Measurements from ENCODE around the gene SLC30A7.

SLC30A7 gene

DNA sequence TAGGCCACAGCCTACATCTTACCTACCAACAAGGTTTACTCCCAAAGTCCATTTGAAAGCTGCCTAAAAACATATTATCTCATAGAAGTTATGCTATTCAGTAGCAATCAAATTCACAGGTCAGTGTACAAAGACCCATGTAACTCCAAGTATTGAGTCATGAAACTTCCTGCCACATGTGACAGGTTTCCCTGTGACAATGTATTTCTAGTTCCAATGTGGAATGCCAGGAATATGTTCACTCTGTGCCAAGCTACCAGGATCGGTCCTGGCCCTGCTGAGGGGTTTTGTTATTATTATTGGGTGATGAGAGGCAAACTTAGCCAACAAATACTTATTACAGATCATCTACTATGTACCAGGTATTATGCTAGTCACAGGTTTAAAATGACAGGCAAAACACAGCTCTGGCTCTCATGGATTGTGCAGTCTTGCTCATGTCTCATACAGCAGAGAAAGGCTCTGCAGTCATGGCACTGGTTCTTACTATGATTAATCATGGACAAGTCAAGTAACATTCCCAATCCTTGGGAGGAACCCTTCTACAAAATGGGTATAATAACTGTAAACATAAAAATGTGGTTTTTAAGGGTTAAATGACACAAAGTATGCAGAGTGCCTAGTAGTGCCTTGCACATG lies 107.2 kb downstream of the SLC30A7 start:
- peaks cover 18% of the 10 kb centered on the region for H3K4me1 ChIP-seq (ENCODE audit: low read depth, poor library complexity, severe bottlenecking)
- no peak overlapping the region for H3K9ac ChIP-seq
- no peak overlapping the region for H3K4me2 ChIP-seq
- no peaks in the 10 kb centered on the region for H4K20me1 ChIP-seq (ENCODE audit: insufficient read depth)
- H3K27ac ChIP-seq, result no peak overlapping the region
- no peaks in the 10 kb centered on the region for H3K27me3 ChIP-seq (ENCODE audit: insufficient read depth, low read depth)
- H3K36me3 ChIP-seq (ENCODE audit: insufficient read depth), result no peaks in the 10 kb centered on the region
- no peak overlapping the region for H3K4me3 ChIP-seq (IDR thresholded peaks at IDR 0.05; ENCODE audit: insufficient read depth, low read depth, low read length)
- H3K79me2 ChIP-seq (ENCODE audit: insufficient read depth, low read depth), result no peaks in the 10 kb centered on the region
- TF ChIP-seq, protein P1, sequence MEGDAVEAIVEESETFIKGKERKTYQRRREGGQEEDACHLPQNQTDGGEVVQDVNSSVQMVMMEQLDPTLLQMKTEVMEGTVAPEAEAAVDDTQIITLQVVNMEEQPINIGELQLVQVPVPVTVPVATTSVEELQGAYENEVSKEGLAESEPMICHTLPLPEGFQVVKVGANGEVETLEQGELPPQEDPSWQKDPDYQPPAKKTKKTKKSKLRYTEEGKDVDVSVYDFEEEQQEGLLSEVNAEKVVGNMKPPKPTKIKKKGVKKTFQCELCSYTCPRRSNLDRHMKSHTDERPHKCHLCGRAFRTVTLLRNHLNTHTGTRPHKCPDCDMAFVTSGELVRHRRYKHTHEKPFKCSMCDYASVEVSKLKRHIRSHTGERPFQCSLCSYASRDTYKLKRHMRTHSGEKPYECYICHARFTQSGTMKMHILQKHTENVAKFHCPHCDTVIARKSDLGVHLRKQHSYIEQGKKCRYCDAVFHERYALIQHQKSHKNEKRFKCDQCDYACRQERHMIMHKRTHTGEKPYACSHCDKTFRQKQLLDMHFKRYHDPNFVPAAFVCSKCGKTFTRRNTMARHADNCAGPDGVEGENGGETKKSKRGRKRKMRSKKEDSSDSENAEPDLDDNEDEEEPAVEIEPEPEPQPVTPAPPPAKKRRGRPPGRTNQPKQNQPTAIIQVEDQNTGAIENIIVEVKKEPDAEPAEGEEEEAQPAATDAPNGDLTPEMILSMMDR (conservative IDR thresholded peaks at IDR 0.05; ENCODE audit: low read depth, low read length), result no peak
- H2AFZ ChIP-seq (ENCODE audit: low read depth), result no peak overlapping the region

DNA sequence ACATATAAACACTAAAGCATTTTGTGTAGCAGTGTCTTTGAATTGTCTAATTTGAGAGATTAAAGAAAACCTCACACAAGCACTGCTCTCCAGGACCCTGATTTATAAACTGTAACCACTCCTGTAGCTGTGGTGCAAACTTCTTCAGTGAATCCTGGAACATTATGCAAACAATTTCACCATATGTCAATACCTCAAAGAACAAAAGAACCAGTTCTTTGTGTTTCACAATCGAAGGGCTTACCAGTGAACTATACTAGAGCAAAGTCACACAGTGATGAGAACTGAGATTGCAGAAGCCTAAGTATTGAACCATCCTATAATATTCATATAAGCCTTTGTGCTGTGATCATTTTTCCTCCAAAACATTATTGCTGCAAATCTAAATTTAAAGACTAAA lies 108.2 kb downstream of the SLC30A7 start:
- H2AFZ ChIP-seq (ENCODE audit: low read depth), result no peak overlapping the region
- TF ChIP-seq, protein P1 (conservative IDR thresholded peaks at IDR 0.05; ENCODE audit: low read depth, low read length), result no peak
- H3K4me1 ChIP-seq (ENCODE audit: low read depth, poor library complexity, severe bottlenecking), result peaks cover 18% of the 10 kb centered on the region
- no peak overlapping the region for H3K4me3 ChIP-seq (IDR thresholded peaks at IDR 0.05; ENCODE audit: insufficient read depth, low read depth, low read length)
- H3K27me3 ChIP-seq (ENCODE audit: insufficient read depth, low read depth), result no peaks in the 10 kb centered on the region
- no peaks in the 10 kb centered on the region for H3K36me3 ChIP-seq (ENCODE audit: insufficient read depth)
- no peak overlapping the region for H3K4me2 ChIP-seq
- H3K79me2 ChIP-seq (ENCODE audit: insufficient read depth, low read depth), result no peaks in the 10 kb centered on the region
- no peaks in the 10 kb centered on the region for H4K20me1 ChIP-seq (ENCODE audit: insufficient read depth)
- no peak overlapping the region for H3K27ac ChIP-seq
- no peak overlapping the region for H3K9ac ChIP-seq

- Histone ChIP-seq H3K4me3 (IDR thresholded peaks at IDR 0.05; ENCODE audit: insufficient read depth, low read depth, low read length) (no peak overlapping the region), H3K27ac (no peak overlapping the region), H2AFZ (ENCODE audit: low read depth) (no peak overlapping the region), H3K79me2 (ENCODE audit: insufficient read depth, low read depth) (no peaks in the 10 kb centered on the region), H3K36me3 (ENCODE audit: insufficient read depth) (no peaks in the 10 kb centered on the region), H3K4me2 (no peak overlapping the region), H3K27me3 (ENCODE audit: insufficient read depth, low read depth) (no peaks in the 10 kb centered on the region), H4K20me1 (ENCODE audit: insufficient read depth) (no peaks in the 10 kb centered on the region), H3K4me1 (ENCODE audit: low read depth, poor library complexity, severe bottlenecking) (peaks cover 18% of the 10 kb centered on the region), H3K9ac (no peak overlapping the region)
- TF ChIP-seq, protein P1 (conservative IDR thresholded peaks at IDR 0.05; ENCODE audit: low read depth, low read length), result no peak
Observed at GRCh38 chr1:101004670-101005069, 108.8 kb downstream of the SLC30A7 start.

- H3K9ac ChIP-seq, result no peak overlapping the region
- no peaks in the 10 kb centered on the region for H3K36me3 ChIP-seq (ENCODE audit: insufficient read depth)
- TF ChIP-seq, protein P1 (conservative IDR thresholded peaks at IDR 0.05; ENCODE audit: low read depth, low read length), result no peak
- H3K4me2 ChIP-seq, result no peak overlapping the region
- no peak overlapping the region for H2AFZ ChIP-seq (ENCODE audit: low read depth)
- no peaks in the 10 kb centered on the region for H3K79me2 ChIP-seq (ENCODE audit: insufficient read depth, low read depth)
- H3K27ac ChIP-seq, result no peak overlapping the region
- peaks cover 18% of the 10 kb centered on the region for H3K4me1 ChIP-seq (ENCODE audit: low read depth, poor library complexity, severe bottlenecking)
- no peak overlapping the region for H3K4me3 ChIP-seq (IDR thresholded peaks at IDR 0.05; ENCODE audit: insufficient read depth, low read depth, low read length)
- no peaks in the 10 kb centered on the region for H4K20me1 ChIP-seq (ENCODE audit: insufficient read depth)
- no peaks in the 10 kb centered on the region for H3K27me3 ChIP-seq (ENCODE audit: insufficient read depth, low read depth)
Observed at GRCh38 chr1:101005183-101005582, 109.3 kb downstream of the SLC30A7 start.

Data from KMS-11 (cell line).